AG04449 (cell line): Measurements from ENCODE around the gene RAB3B.

ENCODE experiments used
- CTCF ChIA-PET: fragments of 350-600 bp; formaldehyde crosslinking; extraction: SDS; loops from one replicate; lab custom pipeline; 2021; ENCODE audit warnings: antibody characterized with exemption; lab: Yijun Ruan, JAX
- POLR2A ChIA-PET: fragments of 400-600, 350-600 bp; formaldehyde crosslinking; extraction: SDS; loops from one replicate; lab custom pipeline; 2020; ENCODE audit warnings: antibody characterized with exemption, inconsistent platforms; lab: Yijun Ruan, JAX
- DNase-seq: peaks from one replicate; pipeline ENCODE4 v3.0.0-alpha.2; 2010; ENCODE audit warnings: low read depth, low spot score
- H3K4me3 ChIP-seq: 2 replicates; pipeline ENCODE4 v1.5.1; 2011; ENCODE audit warnings: low read depth, mild to moderate bottlenecking, control low read depth, low read length
- CTCF ChIP-seq: IDR thresholded peaks from one replicate; pipeline ENCODE4 v1.5.1; 2011; ENCODE audit warnings: mild to moderate bottlenecking, moderate library complexity, low read length, control low read depth, inconsistent platforms; ENCODE audit not compliant: insufficient read depth; ENCODE audit errors: missing control alignments

Gene RAB3B

GRCh38 chr1:51982161-51982560 is 8.3 kb downstream of the RAB3B start:
- ChIA-PET CTCF (interaction anchor here (0.9 kb wide), 1 partner anchor 9 kb away, joined by 3 read pairs; the partner anchor contains the start of gene RAB3B), POLR2A (no interaction called here)
- no peak for TF ChIP-seq CTCF
- H3K4me3 ChIP-seq, result no peak overlapping the region
- no peak for DNase-seq

- CTCF ChIA-PET, result interaction anchor here (0.9 kb wide), 1 partner anchor 9 kb away, joined by 3 read pairs; the partner anchor contains the start of gene RAB3B
- POLR2A ChIA-PET, result no interaction called here
- TF ChIP-seq CTCF, result no peak
- no peak for DNase-seq
- no peak overlapping the region for H3K4me3 ChIP-seq
Measured at GRCh38 chr1:51981555-51981954, 8.9 kb downstream of the RAB3B start.

- no peak overlapping the region for H3K4me3 ChIP-seq
- DNase-seq, result no peak
- no peak for TF ChIP-seq CTCF
- ChIA-PET POLR2A (no interaction called here), CTCF (interaction anchor here (0.9 kb wide), 1 partner anchor 10 kb away, joined by 3 read pairs; no protein-coding TSS in a partner anchor)
Measured at GRCh38 chr1:51978099-51978498, 12.4 kb downstream of the RAB3B start.

- TF ChIP-seq CTCF, result no peak
- H3K4me3 ChIP-seq, result no peak overlapping the region
- DNase-seq, result no peak
- ChIA-PET CTCF (no interaction called here), POLR2A (no interaction called here)
Measured at GRCh38 chr1:51976846-51977602, 13.5 kb downstream of the RAB3B start.

GRCh38 chr1:51973587-51974474 is 16.7 kb downstream of the RAB3B start:
- POLR2A ChIA-PET, result no interaction called here
- no peak overlapping the region for H3K4me3 ChIP-seq
- CTCF ChIA-PET, result interaction anchor here (0.7 to 1.0 kb wide), 3 partner anchors 9 to 14 kb away, joined by 3 read pairs; no protein-coding TSS in a partner anchor
- no peak for TF ChIP-seq CTCF
- DNase-seq, result no peak
